ENCODE data around the gene PDZD7.

Gene PDZD7

DNA sequence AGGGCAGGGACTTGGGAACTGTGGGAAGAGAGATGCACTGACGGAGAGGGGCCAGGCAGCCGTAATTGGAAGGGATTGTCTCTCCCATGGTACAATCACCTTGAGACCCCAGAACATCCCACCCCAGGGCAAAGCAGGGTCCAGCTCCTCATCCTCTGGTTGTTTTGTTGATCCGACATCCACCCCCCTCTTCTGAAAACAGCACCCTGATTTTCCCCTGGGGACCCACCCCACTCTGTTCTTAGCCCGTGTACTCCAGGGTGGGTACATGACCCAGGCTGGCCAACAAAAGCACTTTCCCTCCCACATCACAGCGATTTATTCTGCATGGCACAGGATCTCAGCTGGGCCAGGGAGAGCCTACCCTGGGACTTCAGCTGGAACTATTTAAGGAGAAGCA is 14.1 kb downstream of the PDZD7 start:
- no peak for ATAC-seq

DNA sequence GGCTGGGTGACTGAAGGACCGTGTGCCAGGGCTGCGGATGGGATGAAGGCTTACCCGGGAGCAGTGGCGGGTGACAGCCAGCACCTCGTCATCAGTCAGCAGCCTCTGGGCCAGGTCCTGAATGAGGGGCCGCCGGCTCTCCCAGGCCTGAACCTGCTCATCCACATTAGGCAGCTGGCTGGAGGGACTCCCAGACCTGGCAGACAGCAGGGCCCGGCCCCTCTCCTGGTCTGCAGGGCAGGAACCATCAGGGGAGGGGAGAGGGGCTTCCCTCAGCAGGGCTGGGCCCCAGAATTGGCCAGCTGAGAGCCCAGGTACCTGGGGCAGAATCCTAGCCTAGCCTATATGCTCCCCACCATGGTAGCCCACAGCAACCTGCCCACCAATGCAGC is 15.4 kb downstream of the PDZD7 start:
- ATAC-seq, result no peak

DNA sequence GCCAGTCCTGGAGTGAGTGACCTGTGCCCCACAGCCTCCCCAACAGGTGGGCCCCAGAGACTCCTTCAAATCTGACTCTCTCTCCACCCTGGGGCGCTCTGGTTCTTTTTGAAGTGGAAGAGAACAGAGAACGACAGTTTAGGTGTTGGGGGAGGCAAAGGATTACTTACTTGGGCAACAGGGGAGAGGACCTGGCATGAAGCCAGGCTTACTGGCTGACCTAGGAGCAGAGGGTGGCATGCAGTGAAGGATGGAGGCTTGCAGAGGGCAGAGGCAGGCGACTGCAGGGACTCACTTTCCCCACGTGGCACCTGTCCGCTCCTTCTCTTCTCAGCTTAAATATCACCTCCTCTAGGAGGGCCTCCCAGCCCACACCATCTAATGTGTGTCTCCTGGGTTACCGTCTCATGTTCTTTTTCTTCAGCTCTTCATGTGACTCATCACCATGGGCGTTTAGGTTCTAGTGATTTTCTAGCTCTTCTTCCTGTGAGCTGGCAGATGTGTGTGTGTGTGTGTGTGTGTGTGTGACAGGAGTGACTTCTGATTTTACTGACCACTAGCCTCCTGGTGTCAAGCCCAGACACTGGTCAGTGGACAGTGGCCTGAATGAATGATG is 15.9 kb downstream of the PDZD7 start:
- ATAC-seq, result peak in 1 of 2 donors; percentile 27

DNA sequence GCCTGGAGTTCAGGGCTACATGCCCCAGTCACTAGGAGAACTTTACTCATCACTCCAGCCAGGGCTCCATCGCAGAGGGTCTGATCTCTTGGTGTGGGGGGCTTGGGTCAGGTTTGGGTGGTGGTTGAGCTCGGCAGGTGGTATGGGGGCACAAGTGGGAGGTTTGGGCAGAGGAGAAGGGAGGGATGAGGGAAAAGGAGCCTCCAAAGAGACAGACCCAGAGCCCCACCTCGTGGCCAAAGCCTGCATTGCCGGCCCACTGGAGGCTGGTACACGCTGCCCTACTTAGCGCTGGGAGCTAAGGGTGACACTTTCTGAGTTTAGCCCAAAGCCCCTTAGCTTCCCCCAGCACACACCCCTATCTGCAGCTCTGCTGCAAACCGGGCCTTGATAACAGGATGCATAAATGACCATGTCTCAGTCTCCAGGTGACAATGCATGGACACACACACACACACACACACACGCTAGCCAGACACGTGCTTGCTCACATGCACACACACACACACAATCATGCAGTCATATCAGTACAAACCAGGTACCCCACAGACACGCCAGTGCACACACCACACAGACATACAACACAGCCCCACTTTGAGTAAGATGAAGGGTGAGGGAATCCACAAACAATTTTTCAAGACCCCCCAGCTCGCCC is 16.6 kb downstream of the PDZD7 start:
- no peak for ATAC-seq

DNA sequence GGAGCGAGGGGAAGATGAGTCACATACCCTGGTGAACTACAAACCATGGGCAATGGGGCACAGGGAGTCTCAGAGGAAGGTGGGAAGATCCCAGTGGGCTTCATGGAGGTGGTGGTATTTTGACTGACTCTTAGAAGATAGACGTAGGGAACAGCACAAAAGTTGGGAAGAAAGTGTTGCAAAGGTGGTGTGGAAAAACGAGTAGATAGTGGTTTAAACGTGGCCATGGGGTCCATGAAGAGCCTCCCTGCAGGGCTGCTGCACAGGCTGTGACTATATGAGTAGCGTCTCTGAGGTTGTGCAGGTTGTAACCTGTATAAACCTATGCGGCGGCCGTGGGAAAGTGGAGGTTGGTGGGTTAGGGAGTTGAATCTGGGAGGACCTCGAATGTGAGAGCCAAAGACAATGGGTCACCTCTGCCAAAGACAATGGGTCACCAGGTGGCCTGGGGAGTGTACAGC is 17.5 kb downstream of the PDZD7 start:
- no peak for ATAC-seq

DNA sequence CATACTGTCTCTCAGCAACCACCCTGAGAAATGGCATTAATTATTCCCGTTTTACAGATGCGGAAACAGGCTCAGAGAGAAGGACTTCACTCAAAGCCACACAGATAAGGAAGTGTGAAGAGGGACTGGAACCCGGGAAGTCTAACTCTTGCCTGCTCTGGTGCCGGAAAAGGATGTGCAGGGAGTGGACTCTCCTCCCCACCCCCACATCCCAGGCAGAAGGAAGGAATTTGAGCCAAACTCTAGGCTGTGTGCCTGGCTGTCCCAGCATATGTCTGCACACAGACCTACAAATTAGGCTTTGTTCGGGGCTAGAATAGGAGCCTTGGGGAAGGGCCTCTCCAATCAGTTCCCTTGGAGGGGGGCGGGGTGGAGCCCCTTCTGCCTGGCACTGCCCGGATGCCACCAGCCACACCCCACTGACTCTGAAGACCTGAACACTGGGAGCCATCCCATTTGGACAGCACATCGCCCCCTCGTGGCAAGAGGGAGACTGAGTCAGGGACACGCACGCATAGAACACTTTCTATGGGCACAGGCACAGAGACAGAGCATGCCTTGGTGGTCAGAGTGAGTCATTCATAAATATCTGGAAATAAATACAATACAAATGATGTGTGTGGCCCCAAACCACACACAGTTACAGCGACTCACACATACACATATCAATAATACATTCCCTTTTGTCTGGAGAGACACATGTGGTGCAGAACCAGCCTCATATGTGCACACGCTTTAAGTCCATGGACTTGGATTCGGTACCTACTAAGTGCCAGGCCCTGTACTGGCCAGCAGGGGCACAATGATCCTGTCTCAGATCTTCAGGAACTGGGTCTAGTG is 18.2 kb downstream of the PDZD7 start:
- peak; percentile 93 to 95 for ATAC-seq

DNA sequence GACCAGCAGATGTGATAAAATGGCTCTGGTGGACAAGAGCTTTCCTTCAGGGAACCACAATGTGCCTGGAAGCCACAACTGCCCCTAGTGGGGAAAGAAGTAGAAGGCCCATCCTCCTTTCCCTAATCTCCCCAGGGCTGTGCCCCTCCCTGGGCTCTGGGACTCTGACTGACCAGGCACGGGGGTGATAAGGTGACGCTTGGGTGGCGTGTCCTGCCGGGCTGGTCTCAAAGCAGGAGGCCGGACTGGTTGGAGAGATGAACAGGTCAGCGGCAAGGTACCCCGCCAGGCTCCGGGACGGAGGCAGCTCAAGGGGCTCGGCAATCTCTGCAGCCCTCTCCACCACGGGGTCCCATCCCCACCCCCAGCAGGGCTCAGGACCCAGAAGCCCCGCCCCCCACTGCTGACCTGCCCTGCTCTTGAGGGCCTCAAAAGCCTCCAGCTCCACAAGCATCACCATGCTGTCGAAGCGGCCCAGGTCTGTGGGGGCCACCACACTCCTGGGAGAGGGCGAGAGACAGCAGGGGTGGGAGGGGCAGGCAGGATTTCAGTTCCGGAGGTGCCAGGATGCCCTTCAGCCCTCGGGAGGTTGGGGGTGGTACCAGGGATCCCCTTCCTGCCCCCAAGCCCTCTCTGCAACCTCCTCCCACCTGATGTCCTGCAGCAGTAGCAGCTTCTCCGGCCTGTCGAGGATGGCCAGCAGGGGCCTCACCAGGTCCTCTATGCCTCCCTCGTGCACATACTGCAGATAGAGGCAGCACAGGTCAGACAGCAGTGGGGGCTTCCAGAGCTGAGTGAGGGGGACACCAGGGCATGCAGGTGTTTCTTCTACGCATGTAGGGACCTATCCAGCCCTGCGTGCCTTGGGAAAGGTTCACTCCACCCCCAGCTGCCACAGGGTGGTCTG is 19.2 kb downstream of the PDZD7 start:
- ATAC-seq, result no peak

DNA sequence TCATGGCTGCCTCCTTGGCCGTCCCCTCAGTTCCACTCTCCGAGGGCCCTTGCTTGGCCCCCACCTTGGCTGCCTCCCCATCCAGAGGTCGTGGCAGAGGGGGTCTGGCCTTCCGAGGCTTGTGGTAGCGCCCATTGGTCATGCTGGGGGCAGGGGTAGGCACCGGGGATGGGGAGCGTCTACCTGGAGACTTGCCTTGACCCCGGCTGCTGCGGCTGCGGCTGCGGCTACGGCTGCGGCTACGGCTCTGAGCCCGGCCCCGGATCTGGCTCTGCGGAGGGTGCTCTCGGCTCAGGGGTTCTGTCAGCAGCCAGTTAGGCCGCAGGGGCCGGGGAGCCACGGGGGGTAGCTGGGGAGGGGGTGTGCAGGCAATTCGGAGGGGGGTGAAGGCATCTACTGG is 20.6 kb downstream of the PDZD7 start:
- no peak for ATAC-seq

DNA sequence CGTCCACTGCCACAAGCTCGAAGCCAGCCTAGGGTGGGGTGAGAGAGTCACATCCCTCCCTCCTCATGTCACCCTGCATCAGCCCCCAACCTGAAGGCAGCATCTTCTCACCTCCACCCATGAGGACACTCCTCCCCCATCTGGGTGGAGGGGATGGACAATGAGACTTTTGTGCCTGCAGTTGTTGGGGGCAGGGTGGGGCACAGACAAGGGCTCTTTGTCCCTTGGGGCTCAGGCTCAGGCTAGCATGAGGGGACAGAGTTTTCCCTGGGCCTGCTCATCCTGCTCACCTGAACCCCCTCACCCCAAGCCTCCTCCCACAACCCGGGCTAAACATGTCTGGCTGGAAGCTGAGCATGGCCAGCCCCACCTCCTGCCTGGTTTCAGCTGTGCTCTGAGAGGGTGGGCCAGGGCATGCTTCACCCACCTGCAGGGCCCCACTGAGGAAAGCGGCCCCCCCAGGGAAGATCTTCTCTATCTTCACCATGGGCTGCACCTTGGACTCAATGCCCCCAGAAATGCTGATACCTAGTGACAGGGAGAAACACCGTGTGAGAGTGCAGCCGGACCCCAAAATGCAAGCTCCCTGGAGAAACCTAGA is 22.0 kb downstream of the PDZD7 start:
- no peak for ATAC-seq

DNA sequence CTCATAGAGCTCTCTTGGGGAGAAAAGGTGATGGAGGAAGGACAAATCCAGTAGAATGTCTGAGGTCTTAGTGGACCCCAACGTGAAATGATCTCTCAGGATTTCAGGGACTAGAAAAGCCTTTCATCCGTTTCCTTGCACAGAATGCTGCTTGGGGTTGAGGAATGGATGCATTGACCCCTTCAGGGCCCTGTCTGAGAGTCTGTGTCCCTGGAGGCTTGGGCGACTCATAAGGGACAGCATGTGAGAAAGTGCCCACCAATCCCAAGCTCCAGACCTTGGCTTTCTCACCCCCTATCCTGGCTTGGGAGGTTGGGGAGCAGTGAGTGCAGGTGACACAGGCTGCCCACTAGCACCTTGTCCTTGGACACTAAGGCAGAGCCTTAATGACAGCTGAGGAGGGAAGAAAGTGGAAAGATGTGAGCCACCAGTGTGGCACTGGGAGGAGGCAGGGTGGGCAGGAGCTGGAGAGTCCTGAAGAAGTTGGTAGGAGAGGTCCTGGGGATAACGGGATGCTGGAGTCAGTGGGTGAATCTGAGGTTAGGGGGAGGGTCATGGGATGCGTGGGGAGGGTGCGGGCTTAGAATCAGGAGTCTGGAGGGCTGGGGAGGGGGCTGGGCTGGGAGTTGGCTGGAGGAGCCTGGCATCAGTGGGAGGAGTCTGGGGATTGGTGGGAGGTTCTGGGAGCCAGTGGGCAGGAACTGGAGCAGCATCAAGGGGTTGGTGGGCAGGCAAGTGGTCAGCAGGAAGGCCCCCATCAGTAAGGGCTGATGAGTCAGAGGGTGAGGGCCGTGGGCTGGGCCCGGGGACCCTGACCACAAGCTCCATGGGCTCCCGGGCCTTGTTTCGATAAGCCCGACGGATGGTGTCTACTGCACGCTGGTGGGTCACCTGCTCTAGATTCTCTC is 22.8 kb downstream of the PDZD7 start:
- ATAC-seq, result no peak

DNA sequence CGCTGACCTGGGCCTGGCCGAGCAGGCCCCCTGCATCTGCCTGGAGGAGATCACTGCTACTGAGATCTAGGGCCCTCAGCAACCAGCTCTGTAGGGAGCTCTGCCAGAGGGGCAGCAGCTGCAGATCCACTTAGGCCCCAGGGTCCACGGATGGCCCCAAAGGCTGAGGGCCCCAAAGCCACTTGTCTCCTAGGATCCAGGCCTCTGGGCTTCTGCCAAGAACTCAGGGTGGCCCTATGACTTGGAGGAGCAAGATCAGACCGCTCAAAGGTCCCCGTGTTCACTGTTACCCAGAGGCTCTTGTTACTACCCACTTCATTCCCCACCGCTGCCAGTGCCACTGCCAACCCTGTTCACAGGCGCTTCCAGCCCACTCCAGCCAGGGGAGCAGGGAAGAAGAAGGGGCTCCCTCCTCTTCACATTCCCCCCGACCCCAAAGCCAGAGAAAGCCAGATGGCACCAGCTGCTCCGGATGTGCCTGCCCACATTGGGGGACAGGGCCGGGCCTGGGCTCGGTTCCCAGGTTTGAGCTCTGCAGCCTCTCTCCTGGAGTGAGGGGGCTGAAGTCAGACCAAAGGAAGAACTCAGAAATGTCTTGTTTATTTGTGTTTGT is 23.7 kb downstream of the PDZD7 start:
- no peak for ATAC-seq

DNA sequence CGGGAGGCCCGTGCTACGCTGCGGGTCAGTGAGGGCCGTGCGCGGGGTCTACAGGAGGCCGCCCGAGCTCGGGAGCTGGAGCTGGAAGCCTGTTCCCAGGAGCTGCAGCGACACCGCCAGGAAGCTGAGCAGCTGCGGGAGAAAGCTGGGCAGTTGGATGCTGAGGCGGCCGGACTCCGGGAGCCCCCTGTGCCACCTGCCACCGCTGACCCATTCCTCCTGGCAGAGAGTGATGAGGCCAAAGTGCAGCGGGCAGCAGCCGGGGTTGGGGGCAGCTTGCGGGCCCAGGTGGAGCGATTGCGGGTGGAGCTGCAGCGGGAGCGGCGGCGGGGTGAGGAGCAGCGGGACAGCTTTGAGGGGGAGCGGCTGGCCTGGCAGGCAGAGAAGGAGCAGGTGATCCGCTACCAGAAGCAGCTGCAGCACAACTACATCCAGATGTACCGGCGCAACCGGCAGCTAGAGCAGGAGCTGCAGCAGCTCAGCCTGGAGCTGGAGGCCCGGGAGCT is 24.3 kb downstream of the PDZD7 start:
- ATAC-seq, result no peak

DNA sequence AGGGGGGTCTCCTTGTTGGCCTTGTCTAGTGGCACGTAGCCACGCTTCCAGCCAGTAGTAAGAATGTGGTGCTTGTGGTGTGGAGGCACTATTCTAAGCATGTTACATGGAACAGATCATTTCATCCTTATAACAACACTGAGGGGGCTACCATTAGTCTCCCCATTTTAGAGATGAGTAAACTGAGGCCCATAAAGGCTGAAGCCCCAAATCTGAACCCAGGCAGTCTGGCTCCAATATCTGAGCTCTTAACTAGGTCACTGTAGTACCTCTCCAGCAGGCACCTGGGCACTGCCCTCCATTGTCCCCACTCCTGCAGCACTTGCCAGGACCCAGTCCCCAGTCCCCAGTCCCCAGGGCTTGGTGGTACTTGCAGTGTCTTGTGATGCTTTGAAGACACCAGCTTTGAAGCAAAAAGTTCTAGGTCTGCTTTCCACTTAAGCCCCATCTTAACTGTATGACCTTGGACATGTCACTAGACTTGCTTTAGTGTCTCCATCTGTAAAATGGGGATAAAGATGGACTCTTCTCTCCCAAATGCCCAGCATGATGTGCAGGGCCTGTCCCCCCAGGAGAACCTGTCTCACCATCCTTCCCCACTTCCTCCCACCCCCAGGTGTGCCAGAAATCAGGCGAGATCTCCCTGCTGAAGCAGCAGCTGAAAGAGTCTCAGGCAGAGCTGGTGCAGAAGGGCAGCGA is 24.9 kb downstream of the PDZD7 start:
- no peak for ATAC-seq

DNA sequence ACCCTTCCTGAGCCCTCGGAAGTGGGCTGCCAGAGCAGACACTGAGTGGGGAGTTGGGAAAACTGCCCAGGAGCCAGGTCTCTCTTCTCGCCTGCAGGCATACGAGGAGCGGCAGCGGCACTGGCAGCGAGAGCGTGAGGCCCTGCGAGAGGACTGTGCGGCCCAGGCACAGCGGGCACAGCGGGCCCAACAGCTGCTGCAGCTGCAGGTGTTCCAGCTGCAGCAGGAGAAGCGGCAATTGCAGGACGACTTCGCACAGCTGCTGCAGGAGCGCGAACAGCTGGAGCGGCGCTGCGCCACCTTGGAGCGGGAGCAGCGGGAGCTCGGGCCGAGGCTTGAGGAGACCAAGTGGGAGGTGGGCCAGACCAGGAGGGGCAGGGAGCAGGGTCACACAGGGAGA is 25.6 kb downstream of the PDZD7 start:
- no peak for ATAC-seq

DNA sequence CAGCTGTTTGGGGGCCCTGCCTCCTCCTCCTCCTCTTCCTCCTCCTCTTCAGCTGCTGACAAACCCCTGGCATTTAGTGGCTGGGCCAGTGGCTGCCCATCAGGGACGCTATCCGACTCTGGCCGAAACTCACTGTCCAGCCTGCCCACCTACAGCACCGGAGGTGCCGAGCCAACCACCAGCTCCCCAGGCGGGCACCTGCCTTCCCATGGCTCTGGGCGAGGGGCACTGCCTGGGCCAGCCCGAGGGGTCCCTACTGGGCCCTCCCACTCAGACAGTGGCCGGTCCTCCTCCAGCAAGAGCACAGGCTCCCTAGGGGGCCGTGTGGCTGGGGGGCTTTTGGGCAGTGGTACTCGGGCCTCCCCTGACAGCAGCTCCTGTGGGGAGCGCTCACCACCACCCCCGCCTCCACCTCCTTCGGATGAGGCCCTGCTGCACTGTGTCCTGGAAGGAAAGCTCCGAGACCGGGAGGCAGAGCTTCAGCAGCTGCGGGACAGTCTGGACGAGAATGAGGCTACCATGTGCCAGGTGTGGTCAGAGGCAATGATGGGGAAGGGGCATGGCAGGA is 27.2 kb downstream of the PDZD7 start:
- no peak for ATAC-seq

DNA sequence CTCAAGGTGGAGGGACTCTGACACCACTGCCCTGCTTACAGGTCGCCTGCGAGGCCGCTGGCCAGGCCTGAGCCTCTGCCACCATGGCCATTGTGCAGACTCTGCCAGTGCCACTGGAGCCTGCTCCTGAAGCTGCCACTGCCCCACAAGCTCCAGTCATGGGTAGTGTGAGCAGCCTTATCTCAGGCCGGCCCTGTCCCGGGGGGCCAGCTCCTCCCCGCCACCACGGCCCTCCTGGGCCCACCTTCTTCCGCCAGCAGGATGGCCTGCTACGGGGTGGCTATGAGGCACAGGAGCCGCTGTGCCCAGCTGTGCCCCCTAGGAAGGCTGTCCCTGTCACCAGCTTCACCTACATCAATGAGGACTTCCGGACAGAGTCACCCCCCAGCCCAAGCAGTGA is 28.5 kb downstream of the PDZD7 start:
- ATAC-seq, result no peak

DNA sequence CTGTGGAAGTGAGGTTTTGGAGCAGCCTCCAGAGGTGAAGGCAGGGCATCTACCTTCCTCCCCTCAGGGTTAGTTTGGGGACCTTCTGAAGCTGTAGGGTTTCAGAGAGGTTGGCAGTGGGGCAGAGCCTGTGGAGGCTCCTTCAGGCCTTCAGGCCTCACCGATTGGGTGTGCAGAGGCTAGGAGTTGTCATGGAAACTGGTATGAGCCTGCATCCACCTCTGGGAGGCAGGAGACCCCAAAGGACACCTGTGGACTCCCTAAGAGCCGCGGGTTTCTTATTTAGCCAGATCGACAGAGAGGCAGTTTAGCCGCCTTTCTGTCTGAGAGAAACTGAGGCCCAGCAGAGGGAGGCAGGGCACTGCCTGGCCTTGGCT is 29.3 kb downstream of the PDZD7 start:
- ATAC-seq, result no peak

DNA sequence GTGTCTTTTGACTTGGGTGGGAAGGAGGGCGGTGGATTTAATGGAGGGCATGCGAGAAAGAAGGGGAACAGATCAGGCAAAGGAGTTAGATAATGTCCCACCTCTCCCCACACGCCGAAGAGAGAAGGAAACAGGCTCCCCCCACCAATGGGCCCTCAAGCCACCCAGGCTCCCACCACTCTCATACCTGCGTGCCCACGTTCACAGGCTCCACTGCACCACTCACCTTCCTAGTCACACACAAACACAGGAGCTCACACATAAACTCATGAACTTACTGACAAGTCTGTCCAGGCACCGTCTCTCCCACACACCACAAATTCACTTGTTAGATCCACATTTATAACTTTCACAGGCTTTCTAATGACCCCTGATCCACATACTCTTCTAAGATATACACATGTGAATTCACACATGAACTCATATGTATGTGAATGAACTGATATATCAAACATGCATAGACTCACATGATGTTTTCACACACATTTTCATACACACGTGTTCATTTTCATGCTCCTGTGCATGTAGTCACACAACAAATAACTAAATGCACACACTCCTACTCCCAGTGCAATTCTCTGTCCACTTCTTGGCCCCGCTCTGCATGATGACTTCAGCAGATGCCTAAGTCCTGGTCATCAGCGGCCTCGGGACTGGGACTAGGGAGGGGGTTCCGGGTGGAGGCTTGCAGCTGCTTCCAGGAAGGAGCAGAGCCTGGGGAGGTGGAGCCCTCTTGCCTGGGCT is 29.8 kb downstream of the PDZD7 start:
- ATAC-seq, result no peak
